GM12878 (cell line): ENCODE measurements around the gene TLR5. TPM values are rescaled to one million over a fixed set of nuclear protein-coding genes. Genes with fewer than 3 reads are reported as not detected.

Experiments
- ATAC-seq: fragments of 200-7000 bp; cut with Tn5 transposase; 3 replicates; pipeline ENCODE4 v1.9.1; 2020; ENCODE audit warnings: mild to moderate bottlenecking, moderate library complexity
- BruUV-seq: library from RNA; stranded (reverse); fragments of 400-500 nt; replicated peaks from 2 replicates; lab custom pipeline; 2021; lab: Mats Ljungman, UMichigan
- CTCF ChIA-PET: fragments of 300-600 bp; sonication (Branson Sonifier 250); formaldehyde crosslinking; extraction: SDS; loops from one replicate; lab custom pipeline; 2021; ENCODE audit warnings: inconsistent platforms; lab: Yijun Ruan, JAX
- POLR2A ChIA-PET: fragments of 350-600 bp; formaldehyde crosslinking; extraction: SDS; loops from one replicate; lab custom pipeline; 2021; ENCODE audit warnings: inconsistent platforms; lab: Charles Lee
- RAD21 ChIA-PET: fragments of 300-600 bp; sonication (Branson Sonifier 250); formaldehyde crosslinking; loops from one replicate; lab custom pipeline; 2023; ENCODE audit warnings: antibody characterized with exemption; ENCODE audit not compliant: unreplicated experiment; lab: Charles Lee
- SMC1A ChIA-PET: fragments of 300-600 bp; sonication (Branson Sonifier 250); formaldehyde crosslinking; loops from one replicate; lab custom pipeline; 2023; ENCODE audit not compliant: unreplicated experiment, uncharacterized antibody; lab: Charles Lee
- DNase-seq: peaks from one replicate; pipeline ENCODE4 v3.0.0-alpha.2; 2011; ENCODE audit warnings: low read depth, low spot score
- FAIRE-seq: peaks from 3 replicates; lab custom pipeline; 2011; peaks lifted over from hg19 to GRCh38; lab: Jason Lieb, UNC
- H2AFZ ChIP-seq: 2 replicates; pipeline ENCODE4 v1.6.0; 2011; ENCODE audit warnings: low read depth, low read length, control low read depth; ENCODE audit not compliant: control insufficient read depth
- H3K27ac ChIP-seq: 2 replicates; pipeline ENCODE4 v1.5.1; 2011; ENCODE audit warnings: control low read depth; ENCODE audit not compliant: control insufficient read depth, insufficient read depth
- H3K27me3 ChIP-seq, 2 experiments: replicated peaks in 1 of 2; 2 replicates each; pipeline versions ENCODE4 v1.6.0 to v1.6.1; 2011; ENCODE audit warnings: low read length in 1 of 2; ENCODE audit not compliant: control insufficient read depth in 2 of 2, insufficient read depth in 2 of 2
- H3K36me3 ChIP-seq, 2 experiments: 2 replicates each; pipeline ENCODE4 v1.5.1; 2011; ENCODE audit warnings: low read length in 1 of 2; ENCODE audit not compliant: control insufficient read depth in 2 of 2, insufficient read depth in 2 of 2
- H3K4me1 ChIP-seq: 2 replicates; pipeline ENCODE4 v1.6.1; 2011; ENCODE audit warnings: mild to moderate bottlenecking, low read length, moderate library complexity, mixed read lengths; ENCODE audit not compliant: control insufficient read depth, insufficient read depth
- H3K4me2 ChIP-seq: 2 replicates; pipeline ENCODE4 v1.6.0; 2011; ENCODE audit warnings: control low read depth; ENCODE audit not compliant: control insufficient read depth, insufficient read depth
- H3K4me3 ChIP-seq: fragments of 200-600 bp; sonication (generic); 2 replicates; pipeline ENCODE4 v1.5.1; 2016
- H3K79me2 ChIP-seq: 2 replicates; pipeline ENCODE4 v1.6.0; 2011; ENCODE audit warnings: low read length; ENCODE audit not compliant: control insufficient read depth, insufficient read depth
- H3K9ac ChIP-seq: 2 replicates; pipeline ENCODE4 v1.8.0; 2011; ENCODE audit warnings: low read length, control low read depth, mixed read lengths; ENCODE audit not compliant: control insufficient read depth, insufficient read depth
- H3K9me3 ChIP-seq: replicated peaks from 3 replicates; pipeline ENCODE4 v1.5.1; 2011; ENCODE audit warnings: mild to moderate bottlenecking, low read length; ENCODE audit not compliant: control insufficient read depth, insufficient read depth
- H4K20me1 ChIP-seq: 2 replicates; pipeline ENCODE4 v1.6.0; 2011; ENCODE audit not compliant: control insufficient read depth, insufficient read depth
- CBX3 ChIP-seq: fragments of 200-600 bp; sonication (generic); IDR thresholded peaks from 2 replicates; pipeline ENCODE4 v1.6.1; 2016; ENCODE audit warnings: low read depth, borderline replicate concordance
- EZH2 ChIP-seq: IDR thresholded peaks from 2 replicates; pipeline ENCODE4 v1.6.1; 2012; ENCODE audit warnings: low read depth, mild to moderate bottlenecking, control low read depth, inconsistent platforms, low read length, borderline replicate concordance; ENCODE audit not compliant: control insufficient read depth
- FOS ChIP-seq: IDR thresholded peaks from 3 replicates; pipeline ENCODE4 v1.6.1; 2011; ENCODE audit warnings: borderline replicate concordance; ENCODE audit not compliant: insufficient read length; ENCODE audit errors: extremely low read depth
- STAT3 ChIP-seq: IDR thresholded peaks from 2 replicates; pipeline ENCODE4 v1.6.1; 2011; ENCODE audit warnings: low read depth, low read length, improper control_type of control experiment
- TARDBP ChIP-seq: IDR thresholded peaks from 2 replicates; pipeline ENCODE4 v1.6.1; 2016; ENCODE audit warnings: borderline replicate concordance
- ZBED1 ChIP-seq: IDR thresholded peaks from 2 replicates; pipeline ENCODE4 v1.6.1; 2016; ENCODE audit warnings: borderline replicate concordance
- WGBS: methylation state at CpG from one replicate; pipeline ENCODE4 v1.1.6; 2016; ENCODE audit warnings: low lambda C conversion rate; ENCODE audit not compliant: insufficient replicate concordance, insufficient coverage; ENCODE audit errors: missing lambda C conversion rate; 5-methylcytosine and 5-hydroxymethylcytosine counted together
- in situ Hi-C: fragments of 300-500 bp; cut with MboI; formaldehyde crosslinking; loops from 9 replicates; pipeline ENCODE4 v1.14.3; 2018; ENCODE audit warnings: mixed read lengths
- intact Hi-C: fragments of 100-400 bp; cut with micrococcal nuclease; formaldehyde crosslinking; loops from one replicate; pipeline ENCODE4 v1.14.2; 2022; ENCODE audit not compliant: unreplicated experiment
- polyA plus RNA-seq, 11 experiments: library from polyadenylated mRNA; depleted of rRNA in 4 of 11; unstranded in 6 of 11; stranded (reverse) in 5 of 11; fragments of >200 nt; fragmentation: Nextera tagmentation in 4 of 11; fragmentation: Illumina TruSeq in 1 of 11; extraction: Ambion mirVana in 4 of 11; extraction: Trizol in 1 of 11; gene quantifications; 1 replicate in 1 of 11; 2 replicates in 10 of 11; pipeline versions ENCODE4 v1.2.1 to v1.2.3, GENCODE V29; 2011 to 2016; ENCODE audit warnings: inconsistent platforms in 2 of 11, missing spikeins in 2 of 11, low read depth in 1 of 11
- total RNA-seq, 4 experiments: library from RNA; depleted of rRNA in 3 of 4; stranded (reverse); fragments of >200 nt in 3 of 4; fragmentation: Illumina TruSeq in 1 of 4; extraction: Trizol in 1 of 4; gene quantifications; 2 replicates each; pipeline versions ENCODE4 v1.2.1 to v1.2.3, GENCODE V29; 2013 to 2021
- TF ChIP-seq, protein P1 (sequence below): IDR thresholded peaks from 2 replicates; pipeline ENCODE4 v1.6.1; 2011; ENCODE audit warnings: low read depth, low read length, improper control_type of control experiment, borderline replicate concordance
- TF ChIP-seq, protein P2 (sequence below): fragments of 450-650 bp; IDR thresholded peaks from 2 replicates; pipeline ENCODE4 v1.6.1; 2017; ENCODE audit warnings: mild to moderate bottlenecking, moderate library complexity

Gene TLR5
- total and polyA plus RNA-seq, 10 of the 15 experiments (the other 5 are each of a cell fraction or from before 2014, with no cell fraction given), result 0.34 to 5.3 (median 0.79) TPM

DNA sequence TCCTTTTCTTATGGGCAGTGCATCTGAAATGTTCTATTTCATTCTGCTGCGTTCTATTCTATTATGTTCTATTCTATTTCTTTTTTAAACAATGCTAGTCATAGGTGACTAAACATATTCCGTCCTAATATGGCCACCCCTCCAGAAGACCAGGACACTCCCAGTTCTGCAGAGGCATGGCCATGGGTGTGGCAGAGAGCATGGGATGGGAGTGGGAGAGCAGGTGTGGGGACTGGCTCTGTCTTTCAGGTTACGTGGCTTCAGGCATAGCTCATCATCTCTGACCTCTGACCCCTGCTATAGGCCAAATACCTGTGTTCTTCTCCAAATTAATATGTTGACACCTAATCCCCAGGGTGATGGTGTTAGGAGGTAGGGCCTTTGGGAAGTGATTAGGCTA, 33.4 kb upstream of the TLR5 start:
- Histone ChIP-seq H3K4me2 (no peak overlapping the region), H3K4me3 (no peak overlapping the region), H2AFZ (no peak overlapping the region), H3K36me3 (no peaks in the 10 kb centered on the region), H3K9me3 (no peaks in the 10 kb centered on the region), H3K79me2 (no peaks in the 10 kb centered on the region), H3K27ac (no peak overlapping the region), H3K9ac (no peak overlapping the region), H3K4me1 (no peaks in the 10 kb centered on the region), H4K20me1 (no peaks in the 10 kb centered on the region), H3K27me3 (peaks cover 0 to 3% of the 10 kb centered on the region in 2 experiments; a peak in 2 of 4 replicates)
- BruUV-seq, result no TSS peak
- in situ Hi-C loops (no loop called here), intact Hi-C loops (no loop called here)
- ChIA-PET POLR2A (interaction anchor here (1.2 to 1.4 kb wide), 2 partner anchors 11 to 41 kb away, joined by 4 to 8 read pairs; no protein-coding TSS in a partner anchor), RAD21 (interaction anchor here (0.9 to 3.0 kb wide), 6 partner anchors 12 to 68 kb away, joined by 3 to 19 read pairs (median 6); no protein-coding TSS in a partner anchor), SMC1A (interaction anchor here (0.8 to 5.9 kb wide), 10 partner anchors 10 to 443 kb away, joined by 3 to 47 read pairs (median 7); partner anchors contain the start of gene TLR5), CTCF (interaction anchor here (0.9 to 4.6 kb wide), 7 partner anchors 19 to 74 kb away, joined by 3 to 62 read pairs (median 4); partner anchors contain the start of gene TLR5)
- WGBS, result 46% methylated on average over 3 of the region's 3 CpGs
- DNase-seq, result no peak
- TF ChIP-seq CBX3 (no peak), STAT3 (no peak), ZBED1 (no peak), EZH2 (no peak), FOS (no peak), TARDBP (no peak)
- TF ChIP-seq, protein P1, sequence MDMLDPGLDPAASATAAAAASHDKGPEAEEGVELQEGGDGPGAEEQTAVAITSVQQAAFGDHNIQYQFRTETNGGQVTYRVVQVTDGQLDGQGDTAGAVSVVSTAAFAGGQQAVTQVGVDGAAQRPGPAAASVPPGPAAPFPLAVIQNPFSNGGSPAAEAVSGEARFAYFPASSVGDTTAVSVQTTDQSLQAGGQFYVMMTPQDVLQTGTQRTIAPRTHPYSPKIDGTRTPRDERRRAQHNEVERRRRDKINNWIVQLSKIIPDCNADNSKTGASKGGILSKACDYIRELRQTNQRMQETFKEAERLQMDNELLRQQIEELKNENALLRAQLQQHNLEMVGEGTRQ, result no peak
- TF ChIP-seq, protein P2, sequence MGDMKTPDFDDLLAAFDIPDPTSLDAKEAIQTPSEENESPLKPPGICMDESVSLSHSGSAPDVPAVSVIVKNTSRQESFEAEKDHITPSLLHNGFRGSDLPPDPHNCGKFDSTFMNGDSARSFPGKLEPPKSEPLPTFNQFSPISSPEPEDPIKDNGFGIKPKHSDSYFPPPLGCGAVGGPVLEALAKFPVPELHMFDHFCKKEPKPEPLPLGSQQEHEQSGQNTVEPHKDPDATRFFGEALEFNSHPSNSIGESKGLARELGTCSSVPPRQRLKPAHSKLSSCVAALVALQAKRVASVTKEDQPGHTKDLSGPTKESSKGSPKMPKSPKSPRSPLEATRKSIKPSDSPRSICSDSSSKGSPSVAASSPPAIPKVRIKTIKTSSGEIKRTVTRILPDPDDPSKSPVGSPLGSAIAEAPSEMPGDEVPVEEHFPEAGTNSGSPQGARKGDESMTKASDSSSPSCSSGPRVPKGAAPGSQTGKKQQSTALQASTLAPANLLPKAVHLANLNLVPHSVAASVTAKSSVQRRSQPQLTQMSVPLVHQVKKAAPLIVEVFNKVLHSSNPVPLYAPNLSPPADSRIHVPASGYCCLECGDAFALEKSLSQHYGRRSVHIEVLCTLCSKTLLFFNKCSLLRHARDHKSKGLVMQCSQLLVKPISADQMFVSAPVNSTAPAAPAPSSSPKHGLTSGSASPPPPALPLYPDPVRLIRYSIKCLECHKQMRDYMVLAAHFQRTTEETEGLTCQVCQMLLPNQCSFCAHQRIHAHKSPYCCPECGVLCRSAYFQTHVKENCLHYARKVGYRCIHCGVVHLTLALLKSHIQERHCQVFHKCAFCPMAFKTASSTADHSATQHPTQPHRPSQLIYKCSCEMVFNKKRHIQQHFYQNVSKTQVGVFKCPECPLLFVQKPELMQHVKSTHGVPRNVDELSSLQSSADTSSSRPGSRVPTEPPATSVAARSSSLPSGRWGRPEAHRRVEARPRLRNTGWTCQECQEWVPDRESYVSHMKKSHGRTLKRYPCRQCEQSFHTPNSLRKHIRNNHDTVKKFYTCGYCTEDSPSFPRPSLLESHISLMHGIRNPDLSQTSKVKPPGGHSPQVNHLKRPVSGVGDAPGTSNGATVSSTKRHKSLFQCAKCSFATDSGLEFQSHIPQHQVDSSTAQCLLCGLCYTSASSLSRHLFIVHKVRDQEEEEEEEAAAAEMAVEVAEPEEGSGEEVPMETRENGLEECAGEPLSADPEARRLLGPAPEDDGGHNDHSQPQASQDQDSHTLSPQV, result no peak
- FAIRE-seq, result no peak
- ATAC-seq, result no peak
